Central memory CD4-positive, alpha-beta T cell (primary cell): Measurements from ENCODE around the gene CAPN3.

Experiments
- DNase-seq: peaks from one replicate; pipeline ENCODE4 v3.0.0; 2022

CAPN3 gene

DNA sequence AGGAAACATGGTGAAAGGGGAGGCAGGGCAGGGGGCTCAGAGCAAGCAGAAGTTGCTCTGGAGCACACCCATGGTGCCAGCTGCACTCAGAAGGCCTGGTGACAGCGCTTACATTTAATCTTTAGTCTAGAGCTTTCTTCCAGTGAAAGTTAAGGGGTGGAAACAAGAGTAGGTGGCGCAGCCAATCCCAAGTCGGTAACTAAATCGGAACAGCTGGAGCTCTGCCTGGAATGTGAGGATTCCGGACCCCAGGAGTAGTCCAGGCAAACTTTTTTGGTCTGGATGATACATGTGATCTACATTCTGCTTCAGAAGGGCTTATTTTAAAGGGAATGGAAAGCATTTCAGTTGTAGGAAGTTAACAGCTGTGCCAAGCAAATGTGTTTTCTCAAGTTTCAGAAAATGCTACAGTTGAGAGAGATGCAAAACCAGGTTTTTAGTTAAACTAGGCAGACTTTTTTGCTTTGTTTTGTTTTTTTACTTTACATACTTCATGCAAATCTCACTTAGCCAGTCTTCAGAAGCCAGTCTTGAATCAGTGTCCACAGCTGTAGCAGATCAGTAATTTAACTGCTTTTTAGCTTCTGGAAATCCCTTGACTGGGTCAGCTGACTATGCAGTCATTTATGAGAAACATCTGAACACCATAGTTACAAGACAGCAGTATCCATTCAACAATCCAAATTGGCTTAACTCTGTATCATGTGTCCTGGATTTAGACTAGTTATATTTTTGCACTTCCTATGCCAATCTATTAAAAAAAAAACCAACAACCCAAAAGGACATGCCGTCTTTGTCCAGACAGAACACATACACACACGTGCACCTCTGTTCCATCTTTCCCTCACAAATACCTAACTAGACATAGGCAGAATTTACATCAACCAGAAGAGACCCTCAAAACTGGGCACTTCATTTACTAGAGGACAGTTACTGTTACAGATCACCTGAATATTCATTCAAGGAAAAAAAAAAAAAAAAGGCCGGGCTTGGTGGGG, 98.4 kb downstream of the CAPN3 start:
- no peak for DNase-seq

DNA sequence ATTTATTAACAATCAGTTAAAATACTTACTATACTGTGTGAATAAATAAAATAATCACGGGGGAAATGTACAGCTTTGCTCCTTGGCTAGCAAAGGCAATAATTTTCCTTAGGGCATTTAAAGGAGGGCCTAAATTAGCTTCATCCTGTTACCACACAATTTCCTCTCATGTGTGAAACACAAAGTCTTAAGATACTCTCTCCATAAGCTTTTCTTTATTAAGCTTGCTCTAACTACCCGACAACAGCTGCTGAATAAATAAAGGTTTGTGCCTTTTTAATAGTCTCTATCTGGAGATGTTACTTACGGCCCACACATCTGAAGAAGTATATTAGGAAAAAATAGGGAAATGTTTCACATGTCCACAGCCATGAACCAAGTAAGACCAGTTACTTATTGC, 102.0 kb downstream of the CAPN3 start:
- no peak for DNase-seq
